Mesodermal cell (in vitro differentiated cells): ENCODE measurements around the gene ROBO1.

ENCODE experiments used
- H3K27ac ChIP-seq: 2 replicates; pipeline ENCODE4 v1.7.0; 2013; ENCODE audit warnings: mild to moderate bottlenecking, low read depth, low read length, moderate library complexity; ENCODE audit not compliant: severe bottlenecking
- H3K36me3 ChIP-seq: 2 replicates; pipeline ENCODE4 v1.7.1; 2013; ENCODE audit warnings: mild to moderate bottlenecking, low read length, moderate library complexity; ENCODE audit not compliant: control insufficient read depth, insufficient read depth
- H3K4me1 ChIP-seq: one replicate; pipeline ENCODE4 v1.7.1; 2013; ENCODE audit warnings: mild to moderate bottlenecking, low read length; ENCODE audit not compliant: insufficient read depth, control insufficient read depth, poor library complexity, severe bottlenecking
- H3K4me3 ChIP-seq: 2 replicates; pipeline ENCODE4 v1.7.0; 2013; ENCODE audit warnings: low read length, control low read depth, mild to moderate bottlenecking; ENCODE audit not compliant: insufficient read depth, poor library complexity, severe bottlenecking; ENCODE audit errors: extremely low read depth
- H3K9me3 ChIP-seq: 2 replicates; pipeline ENCODE4 v1.7.1; 2013; ENCODE audit warnings: mild to moderate bottlenecking, low read length, moderate library complexity; ENCODE audit not compliant: control insufficient read depth
- WGBS, 2 experiments: methylation state at CpG; one replicate each; pipeline ENCODE4 v1.1.5; 2013; ENCODE audit warnings: missing lambda C conversion rate in 2 of 2; ENCODE audit not compliant: insufficient coverage in 2 of 2; 5-methylcytosine and 5-hydroxymethylcytosine counted together

Gene ROBO1

GRCh38 chr3:79154865-79155264 lies 612.9 kb downstream of the ROBO1 start:
- no peak overlapping the region for H3K4me3 ChIP-seq
- 73 to 94% methylated on average over 2 of the region's 2 CpGs for WGBS, 2 experiments
- H3K9me3 ChIP-seq = no peaks in the 10 kb centered on the region
- H3K4me1 ChIP-seq = no peaks in the 10 kb centered on the region
- no peak overlapping the region for H3K27ac ChIP-seq
- no peaks in the 10 kb centered on the region for H3K36me3 ChIP-seq

GRCh38 chr3:79148786-79149185 lies 619.0 kb downstream of the ROBO1 start:
- no peaks in the 10 kb centered on the region for H3K4me1 ChIP-seq
- H3K27ac ChIP-seq = no peak overlapping the region
- no peaks in the 10 kb centered on the region for H3K36me3 ChIP-seq
- H3K9me3 ChIP-seq = no peaks in the 10 kb centered on the region
- no peak overlapping the region for H3K4me3 ChIP-seq
- 82 to 100% methylated on average over 2 of the region's 2 CpGs for WGBS, 2 experiments

GRCh38 chr3:79146024-79146423 lies 621.8 kb downstream of the ROBO1 start:
- Histone ChIP-seq H3K9me3 (no peaks in the 10 kb centered on the region), H3K4me3 (no peak overlapping the region), H3K27ac (no peak overlapping the region), H3K36me3 (no peaks in the 10 kb centered on the region), H3K4me1 (no peaks in the 10 kb centered on the region)
- no CpG with 5 or more reads among the region's 3 CpGs for WGBS, 2 experiments

GRCh38 chr3:79140708-79141107 lies 627.1 kb downstream of the ROBO1 start:
- Histone ChIP-seq H3K9me3 (no peaks in the 10 kb centered on the region), H3K4me1 (no peaks in the 10 kb centered on the region), H3K27ac (no peak overlapping the region), H3K36me3 (no peaks in the 10 kb centered on the region), H3K4me3 (no peak overlapping the region)
- no CpG with 5 or more reads among the region's 3 CpGs for WGBS, 2 experiments

- WGBS, 2 experiments = 83 to 93% methylated on average over 1 to 2 of the region's 7 CpGs
- Histone ChIP-seq H3K4me3 (no peak overlapping the region), H3K36me3 (no peaks in the 10 kb centered on the region)
Observed at GRCh38 chr3:79139395-79140068, 628.3 kb downstream of the ROBO1 start.

GRCh38 chr3:79125313-79125984 lies 642.3 kb downstream of the ROBO1 start:
- Histone ChIP-seq H3K9me3 (no peaks in the 10 kb centered on the region), H3K4me3 (no peak overlapping the region), H3K27ac (no peak overlapping the region), H3K4me1 (no peaks in the 10 kb centered on the region), H3K36me3 (no peaks in the 10 kb centered on the region)
- WGBS, 2 experiments = 85 to 89% methylated on average over 9 to 11 of the region's 16 CpGs

More at GRCh38 chr3:79139395-79140068, 628.3 kb downstream of the ROBO1 start:
- H3K4me1 ChIP-seq = no peaks in the 10 kb centered on the region
- no peak overlapping the region for H3K27ac ChIP-seq
- no peaks in the 10 kb centered on the region for H3K9me3 ChIP-seq

- Histone ChIP-seq H3K4me3 (no peak overlapping the region), H3K9me3 (no peaks in the 10 kb centered on the region), H3K36me3 (no peaks in the 10 kb centered on the region), H3K27ac (no peak overlapping the region), H3K4me1 (no peaks in the 10 kb centered on the region)
- WGBS, 2 experiments = 100% methylated on average over 1 of the region's 4 CpGs; no CpG with 5 or more reads in 1 of the 2 experiments
Observed at GRCh38 chr3:79115458-79115857, 652.3 kb downstream of the ROBO1 start.

- Histone ChIP-seq H3K27ac (no peak overlapping the region), H3K4me1 (no peaks in the 10 kb centered on the region)
Observed at GRCh38 chr3:79113876-79114275, 653.9 kb downstream of the ROBO1 start.

GRCh38 chr3:79111375-79112052 lies 656.3 kb downstream of the ROBO1 start:
- no peak overlapping the region for H3K27ac ChIP-seq
- H3K4me3 ChIP-seq = no peak overlapping the region
- H3K4me1 ChIP-seq = no peaks in the 10 kb centered on the region
- no peaks in the 10 kb centered on the region for H3K36me3 ChIP-seq
- 83% methylated on average over 1 of the region's 3 CpGs; no CpG with 5 or more reads in 1 of the 2 experiments for WGBS, 2 experiments
- no peaks in the 10 kb centered on the region for H3K9me3 ChIP-seq

More at GRCh38 chr3:79113876-79114275, 653.9 kb downstream of the ROBO1 start:
- H3K36me3 ChIP-seq = no peaks in the 10 kb centered on the region
- H3K4me3 ChIP-seq = no peak overlapping the region
- WGBS, 2 experiments = 80 to 100% methylated on average over 1 of the region's 3 CpGs
- no peaks in the 10 kb centered on the region for H3K9me3 ChIP-seq

- no peaks in the 10 kb centered on the region for H3K9me3 ChIP-seq
- WGBS, 2 experiments = 80 to 100% methylated on average over 1 of the region's 2 CpGs
- H3K4me3 ChIP-seq = no peak overlapping the region
- no peaks in the 10 kb centered on the region for H3K4me1 ChIP-seq
- H3K36me3 ChIP-seq = no peaks in the 10 kb centered on the region
- no peak overlapping the region for H3K27ac ChIP-seq
Observed at GRCh38 chr3:79109754-79110153, 658.0 kb downstream of the ROBO1 start.
